GM12878 (cell line): ENCODE measurements around the gene ACP4. TPM values are rescaled to one million over a fixed set of nuclear protein-coding genes. Genes with fewer than 3 reads are reported as not detected.

Source experiments
- ATAC-seq: fragments of 200-7000 bp; cut with Tn5 transposase; 3 replicates; pipeline ENCODE4 v1.9.1; 2020; ENCODE audit warnings: mild to moderate bottlenecking, moderate library complexity
- BruUV-seq: library from RNA; stranded (reverse); fragments of 400-500 nt; replicated peaks from 2 replicates; lab custom pipeline; 2021; lab: Mats Ljungman, UMichigan
- CTCF ChIA-PET: fragments of 300-600 bp; sonication (Branson Sonifier 250); formaldehyde crosslinking; extraction: SDS; loops from one replicate; lab custom pipeline; 2021; ENCODE audit warnings: inconsistent platforms; lab: Yijun Ruan, JAX
- POLR2A ChIA-PET: fragments of 350-600 bp; formaldehyde crosslinking; extraction: SDS; loops from one replicate; lab custom pipeline; 2021; ENCODE audit warnings: inconsistent platforms; lab: Charles Lee
- RAD21 ChIA-PET: fragments of 300-600 bp; sonication (Branson Sonifier 250); formaldehyde crosslinking; loops from one replicate; lab custom pipeline; 2023; ENCODE audit warnings: antibody characterized with exemption; ENCODE audit not compliant: unreplicated experiment; lab: Charles Lee
- SMC1A ChIA-PET: fragments of 300-600 bp; sonication (Branson Sonifier 250); formaldehyde crosslinking; loops from one replicate; lab custom pipeline; 2023; ENCODE audit not compliant: unreplicated experiment, uncharacterized antibody; lab: Charles Lee
- DNase-seq: peaks from one replicate; pipeline ENCODE4 v3.0.0-alpha.2; 2011; ENCODE audit warnings: low read depth, low spot score
- FAIRE-seq: peaks from 3 replicates; lab custom pipeline; 2011; peaks lifted over from hg19 to GRCh38; lab: Jason Lieb, UNC
- H2AFZ ChIP-seq: 2 replicates; pipeline ENCODE4 v1.6.0; 2011; ENCODE audit warnings: low read depth, low read length, control low read depth; ENCODE audit not compliant: control insufficient read depth
- H3K27ac ChIP-seq: 2 replicates; pipeline ENCODE4 v1.5.1; 2011; ENCODE audit warnings: control low read depth; ENCODE audit not compliant: control insufficient read depth, insufficient read depth
- H3K27me3 ChIP-seq, 2 experiments: replicated peaks in 1 of 2; 2 replicates each; pipeline versions ENCODE4 v1.6.0 to v1.6.1; 2011; ENCODE audit warnings: low read length in 1 of 2; ENCODE audit not compliant: control insufficient read depth in 2 of 2, insufficient read depth in 2 of 2
- H3K36me3 ChIP-seq, 2 experiments: 2 replicates each; pipeline ENCODE4 v1.5.1; 2011; ENCODE audit warnings: low read length in 1 of 2; ENCODE audit not compliant: control insufficient read depth in 2 of 2, insufficient read depth in 2 of 2
- H3K4me1 ChIP-seq: 2 replicates; pipeline ENCODE4 v1.6.1; 2011; ENCODE audit warnings: mild to moderate bottlenecking, low read length, moderate library complexity, mixed read lengths; ENCODE audit not compliant: control insufficient read depth, insufficient read depth
- H3K4me2 ChIP-seq: 2 replicates; pipeline ENCODE4 v1.6.0; 2011; ENCODE audit warnings: control low read depth; ENCODE audit not compliant: control insufficient read depth, insufficient read depth
- H3K4me3 ChIP-seq: fragments of 200-600 bp; sonication (generic); 2 replicates; pipeline ENCODE4 v1.5.1; 2016
- H3K79me2 ChIP-seq: 2 replicates; pipeline ENCODE4 v1.6.0; 2011; ENCODE audit warnings: low read length; ENCODE audit not compliant: control insufficient read depth, insufficient read depth
- H3K9ac ChIP-seq: 2 replicates; pipeline ENCODE4 v1.8.0; 2011; ENCODE audit warnings: low read length, control low read depth, mixed read lengths; ENCODE audit not compliant: control insufficient read depth, insufficient read depth
- H3K9me3 ChIP-seq: replicated peaks from 3 replicates; pipeline ENCODE4 v1.5.1; 2011; ENCODE audit warnings: mild to moderate bottlenecking, low read length; ENCODE audit not compliant: control insufficient read depth, insufficient read depth
- H4K20me1 ChIP-seq: 2 replicates; pipeline ENCODE4 v1.6.0; 2011; ENCODE audit not compliant: control insufficient read depth, insufficient read depth
- FOS ChIP-seq: IDR thresholded peaks from 3 replicates; pipeline ENCODE4 v1.6.1; 2011; ENCODE audit warnings: borderline replicate concordance; ENCODE audit not compliant: insufficient read length; ENCODE audit errors: extremely low read depth
- NKRF ChIP-seq: fragments of 450-650 bp; conservative IDR thresholded peaks from 2 replicates; pipeline ENCODE4 v1.6.1; 2017; ENCODE audit warnings: mild to moderate bottlenecking, moderate library complexity
- NR2C1 ChIP-seq: fragments of 450-650 bp; IDR thresholded peaks from 2 replicates; pipeline ENCODE4 v1.6.1; 2017; ENCODE audit warnings: antibody characterized with exemption, mild to moderate bottlenecking, moderate library complexity
- NR2C2 ChIP-seq: IDR thresholded peaks from 2 replicates; pipeline ENCODE4 v1.6.1; 2011; ENCODE audit warnings: borderline replicate concordance, low read depth; ENCODE audit not compliant: control insufficient read depth, insufficient read length
- NR2F1 ChIP-seq: fragments of 450-650 bp; conservative IDR thresholded peaks from 2 replicates; pipeline ENCODE4 v1.6.1; 2017; ENCODE audit warnings: mild to moderate bottlenecking
- PKNOX1 ChIP-seq: fragments of 450-650 bp; IDR thresholded peaks from 2 replicates; pipeline ENCODE4 v1.6.1; 2016; ENCODE audit warnings: mild to moderate bottlenecking
- POLR2AphosphoS2 ChIP-seq: IDR thresholded peaks from 2 replicates; pipeline ENCODE4 v1.6.1; 2011; ENCODE audit warnings: low read depth, mild to moderate bottlenecking, low read length, improper control_type of control experiment, moderate library complexity
- WGBS: methylation state at CpG from one replicate; pipeline ENCODE4 v1.1.6; 2016; ENCODE audit warnings: low lambda C conversion rate; ENCODE audit not compliant: insufficient replicate concordance, insufficient coverage; ENCODE audit errors: missing lambda C conversion rate; 5-methylcytosine and 5-hydroxymethylcytosine counted together
- in situ Hi-C: fragments of 300-500 bp; cut with MboI; formaldehyde crosslinking; loops from 9 replicates; pipeline ENCODE4 v1.14.3; 2018; ENCODE audit warnings: mixed read lengths
- intact Hi-C: fragments of 100-400 bp; cut with micrococcal nuclease; formaldehyde crosslinking; loops from one replicate; pipeline ENCODE4 v1.14.2; 2022; ENCODE audit not compliant: unreplicated experiment
- polyA plus RNA-seq, 11 experiments: library from polyadenylated mRNA; depleted of rRNA in 4 of 11; unstranded in 6 of 11; stranded (reverse) in 5 of 11; fragments of >200 nt; fragmentation: Nextera tagmentation in 4 of 11; fragmentation: Illumina TruSeq in 1 of 11; extraction: Ambion mirVana in 4 of 11; extraction: Trizol in 1 of 11; gene quantifications; 1 replicate in 1 of 11; 2 replicates in 10 of 11; pipeline versions ENCODE4 v1.2.1 to v1.2.3, GENCODE V29; 2011 to 2016; ENCODE audit warnings: inconsistent platforms in 2 of 11, missing spikeins in 2 of 11, low read depth in 1 of 11
- total RNA-seq, 4 experiments: library from RNA; depleted of rRNA in 3 of 4; stranded (reverse); fragments of >200 nt in 3 of 4; fragmentation: Illumina TruSeq in 1 of 4; extraction: Trizol in 1 of 4; gene quantifications; 2 replicates each; pipeline versions ENCODE4 v1.2.1 to v1.2.3, GENCODE V29; 2013 to 2021

Gene ACP4
- total and polyA plus RNA-seq, 10 of the 15 experiments (the other 5 are each of a cell fraction or from before 2014, with no cell fraction given), result not detected

GRCh38 chr19:50790922-50791467 lies 780 bp downstream of the ACP4 start:
- Histone ChIP-seq H3K4me2 (no peak overlapping the region), H3K9me3 (no peaks in the 10 kb centered on the region), H3K27me3 (no peaks in the 10 kb centered on the region), H3K79me2 (no peaks in the 10 kb centered on the region), H3K4me1 (peaks cover 5% of the 10 kb centered on the region), H3K27ac (no peak overlapping the region), H3K4me3 (no peak overlapping the region), H2AFZ (no peak overlapping the region), H3K9ac (no peak overlapping the region), H3K36me3 (peaks cover 0 to 2% of the 10 kb centered on the region in 2 experiments; a peak in 1 of 4 replicates), H4K20me1 (no peaks in the 10 kb centered on the region; the same call in 1 of the 2 replicates)
- ChIA-PET RAD21 (interaction anchor here (6.7 kb wide), 1 partner anchor 131 kb away, joined by 35 read pairs; no protein-coding TSS in a partner anchor), POLR2A (no interaction called here), SMC1A (interaction anchor here (1.0 to 2.9 kb wide), 2 partner anchors 12 to 131 kb away, joined by 3 to 13 read pairs; no protein-coding TSS in a partner anchor), CTCF (interaction anchor here (3.1 kb wide), 1 partner anchor 132 kb away, joined by 20 read pairs; no protein-coding TSS in a partner anchor)
- in situ Hi-C loops (no loop called here), intact Hi-C loops (no loop called here)
- ATAC-seq (no peak), DNase-seq (no peak), FAIRE-seq (no peak)
- BruUV-seq, result no TSS peak
- WGBS, result 84% methylated on average over 6 of the region's 6 CpGs
- TF ChIP-seq NKRF (no peak), POLR2AphosphoS2 (0 out of 2 replicates have a peak, but pooled peaks have one; percentile 3), NR2F1 (peak; percentile 97), PKNOX1 (peak; percentile 17; the same call in 1 of the 2 replicates), NR2C2 (peak; percentile 57), NR2C1 (peak; percentile 92), FOS (no peak)
